HTR-8/SVneo (cell line): Measurements from ENCODE around the gene DGAT2.

Source experiments
- DNase-seq: peaks from one replicate; pipeline ENCODE4 v3.0.0; 2011; ENCODE audit warnings: low spot score, mixed read lengths; ENCODE audit not compliant: insufficient read length
- FAIRE-seq: peaks from 2 replicates; lab custom pipeline; 2011; peaks lifted over from hg19 to GRCh38; lab: Jason Lieb, UNC

DGAT2 gene

DNA sequence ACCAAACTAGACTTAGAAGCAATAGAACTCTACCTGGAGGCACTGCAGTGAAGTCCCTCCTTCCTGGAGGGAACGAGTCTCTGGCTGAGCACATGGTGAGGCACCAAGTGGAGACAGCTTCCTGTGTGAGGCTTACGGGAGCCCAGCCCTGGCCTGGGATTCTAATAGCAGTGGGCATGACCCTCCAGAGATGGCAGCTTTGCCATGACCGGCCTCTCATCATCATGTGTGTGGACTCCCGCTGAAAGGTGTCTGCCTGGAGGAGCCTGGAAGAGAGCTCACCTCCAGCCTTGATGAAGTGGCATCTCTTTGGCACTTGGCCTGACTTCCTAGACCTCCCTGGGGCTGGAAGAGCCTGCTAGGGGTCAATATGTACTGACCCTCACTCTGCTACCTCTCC, 8.0 kb downstream of the DGAT2 start:
- DNase-seq (no peak), FAIRE-seq (no peak)

DNA sequence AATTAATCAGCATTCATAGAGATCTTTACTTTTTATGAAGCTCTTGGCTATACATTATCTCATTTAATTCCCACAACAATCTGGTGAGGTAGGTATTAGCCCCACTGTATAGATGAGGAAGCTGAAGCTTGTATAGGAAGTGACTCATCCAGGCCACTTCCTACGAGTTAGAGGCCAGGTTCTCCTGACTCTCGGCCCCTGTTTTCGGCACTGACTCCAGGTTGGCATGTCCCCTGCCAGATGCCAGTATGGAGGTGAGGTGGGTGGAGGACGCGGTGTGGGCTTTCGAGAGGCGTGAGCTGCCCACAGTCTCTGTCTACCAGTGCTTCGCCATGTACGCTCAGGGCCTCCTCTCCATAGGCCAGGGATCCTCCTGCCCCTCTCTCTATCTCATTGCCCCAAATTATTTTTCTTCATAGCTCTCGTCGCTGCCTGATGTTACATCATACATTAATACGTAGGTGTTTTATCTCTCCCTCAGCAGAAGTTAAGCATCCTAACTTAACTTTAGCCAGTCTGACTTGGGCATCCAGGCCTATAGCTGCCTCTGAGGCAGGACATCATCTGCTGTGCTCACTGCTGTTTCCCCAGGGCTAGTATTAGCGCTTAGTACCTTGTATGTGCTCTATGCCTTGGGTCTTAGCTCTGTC, 9.0 kb downstream of the DGAT2 start:
- DNase-seq = no peak
- FAIRE-seq = no peak

DNA sequence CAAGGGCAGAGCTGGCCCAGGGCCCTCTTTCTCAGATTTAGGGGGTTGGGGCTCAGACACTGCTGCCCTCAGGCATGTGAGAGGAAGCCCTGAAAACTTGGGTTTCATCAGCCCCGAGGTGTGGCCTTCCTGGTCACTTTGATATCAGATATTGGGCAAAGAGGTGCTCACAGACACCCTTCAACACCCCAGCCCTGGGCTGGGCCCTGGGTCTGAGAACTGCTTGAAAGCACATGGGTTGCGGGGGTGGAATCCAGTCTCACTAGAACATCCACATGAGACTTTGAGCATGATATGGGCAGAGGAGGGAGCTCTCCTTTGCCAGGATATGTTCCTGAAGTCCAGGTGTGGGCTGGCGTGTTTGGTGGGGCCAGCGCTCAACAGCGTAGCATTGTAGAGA, 10.4 kb downstream of the DGAT2 start:
- FAIRE-seq = no peak
- no peak for DNase-seq

GRCh38 chr11:75779960-75780359, 11.4 kb downstream of the DGAT2 start:
- FAIRE-seq (no peak), DNase-seq (no peak)

GRCh38 chr11:75780888-75781287, 12.3 kb downstream of the DGAT2 start:
- DNase-seq (no peak), FAIRE-seq (no peak)

GRCh38 chr11:75781296-75781695, 12.7 kb downstream of the DGAT2 start:
- FAIRE-seq (no peak), DNase-seq (no peak)

DNA sequence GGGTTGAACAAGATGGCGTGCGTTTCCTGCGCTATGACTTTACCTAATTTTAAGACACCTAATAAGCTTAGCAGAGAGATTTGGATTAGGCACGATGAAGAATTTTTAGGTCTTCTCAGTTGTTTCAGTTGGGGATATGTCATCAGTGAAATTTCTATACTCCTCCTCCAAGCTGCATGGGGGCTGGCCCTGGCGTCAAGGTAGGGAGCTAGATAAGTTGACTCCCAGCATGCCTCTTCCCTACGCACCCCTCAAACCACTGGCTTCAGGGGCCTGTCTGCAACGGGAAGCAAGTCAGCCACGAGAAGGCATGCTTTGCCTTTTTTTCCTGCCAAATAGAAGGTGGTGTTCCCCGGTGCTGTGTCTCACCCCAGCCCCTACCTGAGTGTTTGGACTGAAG, 13.3 kb downstream of the DGAT2 start:
- no peak for DNase-seq
- no peak for FAIRE-seq

DNA sequence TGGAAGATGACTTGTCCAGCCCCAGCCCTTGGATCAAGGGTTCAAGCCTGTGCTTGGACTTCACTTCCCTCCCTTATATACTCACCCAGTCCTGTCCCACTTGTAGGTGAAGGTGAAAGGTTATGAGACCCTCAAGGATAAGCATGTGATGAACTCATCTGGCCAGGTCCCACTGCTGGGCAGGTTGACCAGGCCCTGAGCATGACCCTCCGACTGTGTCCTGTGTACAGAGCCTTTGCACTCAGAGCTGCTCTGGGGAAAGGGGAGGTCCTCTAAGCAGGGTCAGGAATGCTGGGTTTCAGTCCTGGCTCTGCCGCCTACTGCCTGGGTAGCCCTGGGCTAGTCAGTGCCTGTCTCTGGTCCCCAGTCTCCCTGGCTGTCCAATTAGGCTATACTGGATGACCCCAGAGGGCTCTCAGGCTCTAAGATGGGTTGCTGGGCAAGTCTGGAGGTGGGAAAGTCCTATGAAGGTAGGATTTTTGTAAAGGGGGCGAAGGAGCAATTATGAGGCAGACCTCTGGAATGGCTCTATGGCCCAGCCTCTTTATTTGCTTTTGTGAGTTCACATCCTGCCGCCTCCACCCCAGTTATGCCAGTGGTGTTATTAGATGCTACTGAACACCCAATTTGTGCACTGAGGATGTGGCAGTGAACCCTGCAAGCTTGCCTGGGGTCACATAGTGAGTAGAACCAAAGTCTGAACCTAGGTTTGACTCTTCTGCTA, 14.1 kb downstream of the DGAT2 start:
- DNase-seq (no peak), FAIRE-seq (no peak)

GRCh38 chr11:75783416-75784084, 15.0 kb downstream of the DGAT2 start:
- FAIRE-seq (no peak), DNase-seq (no peak)

DNA sequence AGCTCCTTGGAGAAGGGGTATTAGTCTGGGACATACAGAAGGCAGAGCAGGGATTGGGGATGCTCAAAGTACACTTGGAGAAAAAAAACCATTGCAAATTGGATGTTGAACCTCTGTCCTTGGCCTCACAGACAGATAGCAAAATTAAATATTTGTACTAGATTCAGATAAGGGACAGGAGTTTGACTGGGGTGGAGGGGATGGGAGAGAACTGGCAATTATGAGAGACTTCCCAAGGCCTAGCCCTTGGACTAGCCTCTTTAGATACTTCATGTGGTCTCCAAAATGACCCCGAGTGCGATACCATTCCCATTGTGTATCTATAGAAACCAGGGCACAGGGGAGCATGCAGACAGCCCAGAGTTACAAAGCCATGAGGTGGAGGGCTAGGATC, 15.5 kb downstream of the DGAT2 start:
- FAIRE-seq (no peak), DNase-seq (no peak)

DNA sequence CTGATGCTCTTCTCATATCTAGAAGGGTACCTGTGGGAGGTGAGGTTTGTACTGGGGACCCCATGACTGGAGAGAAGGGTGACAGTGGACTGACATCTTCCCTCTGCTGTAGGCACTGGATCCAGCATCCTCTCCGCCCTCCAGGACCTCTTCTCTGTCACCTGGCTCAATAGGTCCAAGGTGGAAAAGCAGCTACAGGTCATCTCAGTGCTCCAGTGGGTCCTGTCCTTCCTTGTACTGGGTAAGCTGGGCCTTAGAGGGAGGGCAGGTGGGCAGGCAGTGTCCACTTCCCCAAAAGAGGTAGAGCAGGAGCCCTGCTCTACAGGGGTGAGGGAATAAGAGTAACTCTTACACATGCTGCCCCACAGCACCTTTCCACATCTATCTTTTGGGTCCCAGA, 15.9 kb downstream of the DGAT2 start:
- FAIRE-seq (no peak), DNase-seq (no peak)

DNA sequence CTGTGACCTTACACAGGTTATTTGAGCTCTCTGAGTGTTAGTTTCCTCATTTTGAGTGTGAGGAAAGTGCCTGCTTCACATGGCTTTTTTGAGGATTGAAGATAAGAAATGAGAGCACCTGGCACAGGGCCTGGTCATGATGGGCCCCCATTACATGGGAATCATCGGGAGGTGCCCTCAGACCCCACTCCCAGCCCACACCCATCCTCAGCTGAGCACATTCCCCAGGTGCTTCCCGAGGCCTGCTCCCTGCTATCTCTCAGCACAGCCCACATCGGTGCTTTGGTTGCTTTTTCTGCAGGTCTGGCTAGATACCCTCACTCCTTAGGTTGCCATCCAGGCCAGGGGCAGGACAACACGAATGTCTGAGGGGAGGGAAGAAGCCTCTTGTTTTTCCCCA, 16.6 kb downstream of the DGAT2 start:
- FAIRE-seq = no peak
- no peak for DNase-seq

DNA sequence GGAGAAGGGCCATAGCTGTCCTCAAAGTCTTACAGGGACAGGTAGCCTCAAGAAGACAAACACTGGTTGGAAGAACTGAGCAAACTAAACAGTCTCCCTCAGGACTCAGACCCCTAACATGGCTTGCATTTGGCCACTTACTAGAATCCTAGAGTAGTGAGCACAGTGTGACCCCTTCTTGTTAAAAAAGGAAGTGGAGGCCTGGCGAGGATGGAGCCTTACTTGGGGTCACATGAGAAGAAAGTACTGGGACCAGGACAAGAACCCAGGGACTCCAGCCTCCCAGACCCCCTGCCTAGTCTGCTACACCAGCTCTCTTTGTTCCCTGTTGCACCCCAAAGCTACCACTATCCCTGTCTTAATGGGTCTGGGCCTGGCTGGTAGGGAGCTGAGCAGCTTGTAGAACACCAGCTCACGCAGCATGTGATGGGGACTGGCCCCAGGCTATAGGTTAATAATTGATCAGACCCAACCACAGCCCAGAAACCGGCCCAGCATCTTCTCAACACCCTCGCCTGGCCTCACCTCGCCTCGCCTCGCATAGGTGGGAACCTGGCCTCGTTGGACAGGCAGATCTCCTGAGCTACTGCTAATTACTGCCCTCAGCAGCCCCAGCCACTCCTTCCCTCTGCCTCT, 17.6 kb downstream of the DGAT2 start:
- FAIRE-seq (no peak), DNase-seq (no peak)

DNA sequence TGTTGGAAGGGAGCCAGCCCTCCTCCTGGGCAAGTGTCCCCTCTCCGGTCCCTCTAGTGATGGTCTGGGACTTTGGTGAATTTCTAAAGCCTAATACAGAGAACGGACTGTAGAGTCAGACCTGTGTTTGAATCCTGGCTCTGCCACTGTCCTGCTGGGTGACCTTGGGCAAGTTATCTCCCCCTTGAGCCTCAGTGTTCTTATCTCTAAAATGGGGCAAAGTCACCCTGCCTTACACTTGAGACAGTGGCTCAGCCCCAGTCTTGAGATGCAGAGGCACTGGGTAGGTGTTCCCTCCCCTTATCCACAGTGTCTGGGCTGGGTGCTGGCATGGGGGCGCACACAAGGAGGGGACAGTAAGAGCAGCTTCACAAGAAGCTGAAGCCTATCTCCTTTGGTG, 20.9 kb downstream of the DGAT2 start:
- no peak for DNase-seq
- FAIRE-seq = no peak

DNA sequence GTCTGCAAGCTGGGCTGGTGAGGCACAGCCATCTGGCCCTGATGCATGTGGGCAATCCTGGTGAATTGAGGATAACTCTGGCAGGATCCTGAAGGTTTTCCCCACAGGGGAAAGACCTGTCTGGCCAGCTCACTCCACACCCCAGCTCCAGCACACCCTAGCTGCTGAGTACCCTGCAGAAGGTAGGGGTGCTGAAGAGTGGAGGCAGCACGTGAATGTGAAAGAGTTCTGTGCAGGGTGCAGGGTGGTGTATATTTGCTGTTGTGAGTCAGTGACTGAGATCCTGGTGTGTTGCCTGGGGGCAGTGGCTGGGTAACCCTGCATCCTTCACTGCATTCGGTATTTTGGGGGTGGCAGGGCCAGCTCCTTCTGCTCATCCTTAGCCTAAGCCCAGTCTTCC, 22.4 kb downstream of the DGAT2 start:
- no peak for FAIRE-seq

GRCh38 chr11:75792127-75792731, 23.7 kb downstream of the DGAT2 start:
- FAIRE-seq = no peak
- DNase-seq = no peak

More for the DNA sequence above, 22.4 kb downstream of the DGAT2 start:
- no peak for DNase-seq

DNA sequence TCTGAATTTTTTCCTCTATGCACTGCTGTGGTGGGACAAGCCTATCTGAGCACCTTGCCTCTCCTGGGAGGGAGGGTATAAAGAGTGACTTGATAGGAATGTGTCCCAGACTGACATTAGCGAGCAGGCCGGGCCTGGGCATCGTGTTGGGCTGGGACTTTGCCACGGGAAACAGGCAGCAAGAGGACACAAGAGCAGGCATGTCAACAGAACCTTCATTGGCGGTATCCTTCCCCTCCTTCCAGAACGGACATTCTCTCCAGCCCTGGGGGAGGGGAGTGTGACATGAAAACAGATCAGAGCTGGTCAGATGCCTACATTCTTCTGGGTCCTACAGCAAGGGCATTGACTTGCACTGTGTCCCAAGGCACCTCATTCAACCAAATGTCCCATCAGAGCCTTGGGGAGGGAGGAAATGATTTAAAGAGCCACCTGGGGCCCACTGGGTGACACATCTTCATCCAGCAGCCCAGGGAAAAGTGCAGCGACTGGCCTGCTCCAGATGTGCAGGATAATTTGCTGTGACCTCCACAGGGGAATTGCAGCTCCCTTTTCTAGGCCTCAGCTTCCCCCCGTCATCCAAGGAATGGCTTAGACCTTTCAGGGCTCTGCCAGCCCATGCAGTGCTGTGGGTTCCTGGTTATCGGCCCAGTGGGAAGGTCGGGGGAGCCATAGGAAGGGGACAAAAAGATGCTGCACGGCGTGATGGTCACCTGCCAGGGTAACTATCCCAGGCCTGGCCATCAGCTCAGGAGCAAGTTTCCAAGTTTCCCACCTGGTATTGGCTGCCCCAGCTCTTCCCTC, 24.6 kb downstream of the DGAT2 start:
- FAIRE-seq (no peak), DNase-seq (no peak)

DNA sequence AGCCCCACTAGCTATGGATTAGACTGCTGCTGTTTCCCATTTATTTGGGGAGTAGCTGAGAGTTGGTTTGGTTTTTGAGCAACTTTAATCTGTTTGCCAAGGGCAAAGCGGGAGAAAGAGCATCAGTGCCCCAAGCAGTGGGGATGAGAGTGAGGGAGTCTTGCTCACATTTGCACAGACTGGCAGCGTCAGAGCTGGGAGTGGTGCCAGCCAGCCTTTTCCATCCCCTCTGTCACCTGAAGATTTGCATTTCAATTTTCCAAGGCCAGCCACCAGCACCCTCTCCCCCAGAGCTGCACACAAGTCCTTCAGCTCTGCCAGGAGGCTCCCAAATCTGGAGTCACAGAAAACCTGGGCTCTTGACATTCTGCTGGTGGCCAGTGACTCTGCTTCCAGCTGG, 25.4 kb downstream of the DGAT2 start:
- FAIRE-seq = no peak
- DNase-seq = no peak

GRCh38 chr11:75795276-75796090, 26.9 kb downstream of the DGAT2 start:
- no peak for DNase-seq
- peak; percentile 66 for FAIRE-seq
